NT2/D1 (cell line): ENCODE data around the gene SPAG9.

ENCODE experiments used
- SUZ12 ChIP-seq: IDR thresholded peaks from 2 replicates; pipeline ENCODE4 v1.6.1; 2011; ENCODE audit not compliant: insufficient read length, insufficient read depth; ENCODE audit errors: extremely low read depth
- YY1 ChIP-seq: IDR thresholded peaks from 2 replicates; pipeline ENCODE4 v1.6.1; 2011; ENCODE audit not compliant: insufficient read length, insufficient read depth
- ZNF274 ChIP-seq: IDR thresholded peaks from 2 replicates; pipeline ENCODE4 v1.6.1; 2011; ENCODE audit warnings: mild to moderate bottlenecking, low read depth, low read length

DNA sequence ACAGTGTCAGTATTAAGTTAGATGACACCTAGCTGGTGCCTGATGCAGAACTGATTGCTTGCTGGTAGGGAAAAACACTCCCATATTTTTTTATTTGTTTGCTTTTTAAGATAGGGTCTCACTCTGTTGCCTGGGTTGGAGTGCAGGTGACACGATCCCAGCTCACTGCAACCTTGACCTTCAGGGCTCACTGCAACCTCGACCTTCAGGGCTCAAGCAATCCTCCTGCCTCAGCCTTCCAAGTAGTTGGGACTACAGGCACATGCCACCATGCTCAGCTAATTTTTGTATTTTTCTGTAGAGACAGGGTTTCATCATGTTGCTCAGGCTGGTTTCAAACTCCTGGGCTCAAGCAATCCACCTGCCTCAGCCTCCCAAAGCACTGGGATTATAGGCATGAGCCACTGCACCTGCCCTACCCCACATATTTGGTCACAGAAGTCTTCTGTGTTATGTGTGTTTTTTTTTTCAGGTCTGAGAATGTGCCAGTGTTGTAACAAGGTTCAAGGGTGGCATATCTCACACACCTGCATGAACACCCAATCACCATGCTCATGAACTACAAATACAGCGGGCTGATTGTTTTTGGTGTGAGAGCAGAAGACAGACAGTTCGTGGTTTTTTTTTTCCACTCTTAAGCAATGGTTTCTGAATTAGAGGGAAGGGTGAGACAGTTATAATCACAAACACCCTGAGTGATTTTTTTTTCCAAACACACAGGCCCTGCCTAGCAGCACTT is 22.8 kb downstream of the SPAG9 start:
- TF ChIP-seq YY1 = no peak
- no peak for TF ChIP-seq SUZ12
- no peak for TF ChIP-seq ZNF274
